A172 (cell line): Measurements from ENCODE around the gene ATP11C. TPM values are rescaled to one million over a fixed set of nuclear protein-coding genes. Genes with fewer than 3 reads are reported as not detected.
"Not testable (repeated sequence)": the region's sequence is repeated elsewhere in the genome, so short reads cannot be mapped to it uniquely, and the experiment has no call there.

ENCODE experiments used
- DNase-seq: peaks from one replicate; pipeline ENCODE4 v3.0.0-alpha.2; 2015; ENCODE audit warnings: low spot score
- total RNA-seq: library from RNA; depleted of rRNA; stranded (reverse); fragments of >200 nt; shearing (Covaris generic); gene quantifications from 2 replicates; pipeline ENCODE4 v1.2.3, GENCODE V29; 2014

The ATP11C gene
- total RNA-seq, 1 experiment from 2014 or later, result 36.5 TPM

GRCh38 chrX:139856826-139857225 lies 76.0 kb downstream of the ATP11C start:
- peak; percentile 16 for DNase-seq

DNA sequence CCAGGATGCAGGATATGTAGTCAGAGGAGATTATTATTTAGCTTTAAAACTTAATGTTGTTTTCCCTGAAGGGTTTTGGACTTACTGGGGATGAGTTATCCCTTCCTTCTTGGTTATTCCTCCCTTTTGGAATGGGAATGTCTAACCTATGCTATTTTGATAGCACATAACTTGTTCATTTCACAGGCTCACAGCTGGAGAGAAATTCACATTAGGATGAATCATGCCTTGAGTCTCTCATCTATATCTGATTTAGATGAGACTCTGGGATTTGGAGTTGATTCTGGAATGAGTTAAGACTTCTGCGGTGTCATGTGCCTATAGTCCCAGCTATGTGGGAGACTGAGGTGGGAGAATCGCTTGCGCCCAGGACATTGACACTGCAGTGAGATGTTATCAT lies 81.1 kb downstream of the ATP11C start:
- peak; percentile 37 for DNase-seq

- DNase-seq, result no peak
These were observed 81.9 kb downstream of the ATP11C start for GRCh38 chrX:139850968-139851367.

- DNase-seq, result no peak
These were observed 88.0 kb downstream of the ATP11C start for GRCh38 chrX:139844884-139845283.

GRCh38 chrX:139844163-139844562 lies 88.7 kb downstream of the ATP11C start:
- no peak for DNase-seq

GRCh38 chrX:139842326-139843185 lies 90.3 kb downstream of the ATP11C start:
- DNase-seq, result no peak

DNA sequence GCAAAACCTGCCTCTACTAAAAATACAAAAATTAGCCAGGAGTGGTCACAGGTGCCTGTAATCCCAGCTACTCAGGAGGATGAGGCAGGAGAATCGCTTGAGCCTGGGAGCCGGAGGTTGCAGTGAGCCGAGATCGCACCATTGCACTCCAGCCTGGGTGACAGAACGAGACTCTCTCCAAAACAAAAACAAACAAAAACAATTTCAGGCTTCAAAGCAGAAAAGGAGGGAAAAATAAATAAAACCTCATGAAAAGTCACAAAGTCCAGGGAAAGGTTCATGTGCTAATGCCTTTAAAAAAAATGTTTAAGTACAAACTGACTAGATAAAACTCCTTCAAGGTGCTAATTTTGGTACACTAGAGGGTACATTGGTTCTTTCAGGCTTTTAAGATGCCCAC lies 96.5 kb downstream of the ATP11C start:
- DNase-seq, result not testable (repeated sequence)

GRCh38 chrX:139834879-139835278 lies 98.0 kb downstream of the ATP11C start:
- DNase-seq, result no peak

DNA sequence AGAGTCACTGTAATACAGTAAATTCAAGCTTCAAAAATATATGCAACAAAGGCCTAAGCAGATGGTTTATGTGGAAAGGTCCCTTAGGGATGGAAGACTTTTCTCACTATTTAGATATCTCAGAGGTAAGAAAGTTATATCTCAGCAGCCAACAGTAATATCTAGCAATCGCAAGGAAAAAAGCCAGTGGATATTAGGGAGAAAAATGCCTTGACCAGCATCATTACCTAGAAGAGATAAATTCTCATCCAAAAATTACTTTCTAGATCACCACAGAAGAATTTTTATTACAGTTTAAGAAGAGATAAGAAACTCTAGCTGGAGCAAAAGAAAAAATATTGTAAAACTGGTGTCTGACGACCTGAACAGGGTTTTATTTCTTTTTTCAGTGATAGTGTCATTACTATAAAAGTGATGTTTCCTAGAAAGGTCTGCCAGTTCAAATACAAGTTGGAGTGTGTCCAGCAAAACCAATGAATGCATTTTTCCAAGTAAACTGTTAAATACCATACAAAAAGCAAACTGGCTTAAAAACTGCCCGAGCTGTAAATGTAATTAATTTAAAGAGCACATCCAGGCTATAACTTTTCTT lies 100.0 kb downstream of the ATP11C start:
- no peak for DNase-seq

DNA sequence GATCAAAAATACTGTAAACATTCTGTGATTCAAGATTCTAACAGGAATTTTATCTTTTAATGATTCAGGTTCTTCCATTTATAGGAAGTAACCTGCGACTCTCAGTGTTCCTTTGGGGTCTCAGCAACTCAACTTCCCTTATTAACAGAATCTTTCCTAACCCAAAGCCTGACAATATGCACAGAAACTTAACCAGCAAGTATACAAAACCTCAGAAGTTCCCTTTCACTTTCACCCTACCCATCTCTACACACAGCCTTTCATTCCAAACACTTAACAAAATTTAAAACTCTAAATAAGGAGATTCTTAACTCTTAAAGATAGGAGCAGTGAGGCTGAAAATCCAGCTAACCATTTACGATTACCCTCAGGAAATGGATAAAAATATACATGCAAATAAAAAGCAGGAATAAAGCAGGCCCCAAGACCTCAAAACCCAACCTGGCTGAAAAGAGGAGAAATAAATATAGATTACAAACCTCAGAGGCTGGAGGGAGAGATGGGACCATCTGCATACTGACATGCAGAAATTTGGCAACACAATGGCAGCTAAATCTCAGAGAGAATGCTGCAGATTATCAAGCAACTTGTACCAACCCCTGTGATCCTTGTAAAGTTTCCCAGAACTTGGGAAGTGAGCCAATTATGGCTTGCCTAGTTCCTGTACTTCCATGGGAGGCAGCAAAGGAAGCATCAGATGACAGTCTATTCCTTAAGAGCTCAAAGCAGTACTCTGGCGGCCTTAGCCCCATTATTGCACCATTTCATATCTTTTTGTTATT lies 101.0 kb downstream of the ATP11C start:
- peak; percentile 26 for DNase-seq

GRCh38 chrX:139831017-139831416 lies 101.8 kb downstream of the ATP11C start:
- no peak for DNase-seq

DNA sequence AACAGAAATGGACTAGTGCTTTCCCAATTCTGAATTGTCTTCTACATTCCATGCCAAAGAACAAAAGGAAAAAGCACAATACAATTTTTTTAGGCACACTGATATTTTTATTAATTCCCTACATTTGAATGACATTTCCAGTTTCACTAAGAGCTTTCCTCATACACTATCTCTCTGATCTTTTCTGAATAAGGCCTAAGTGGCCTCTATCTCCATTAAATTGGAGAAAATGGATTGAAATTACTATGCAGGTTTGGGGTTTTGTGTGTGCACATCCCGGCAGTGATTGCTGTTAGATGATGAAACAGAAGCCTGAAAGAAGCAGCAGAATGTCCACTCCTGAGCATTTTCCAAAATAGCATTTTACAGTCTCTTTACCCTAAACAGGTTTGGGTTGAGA lies 104.0 kb downstream of the ATP11C start:
- DNase-seq, result no peak

GRCh38 chrX:139828033-139828432 lies 104.8 kb downstream of the ATP11C start:
- DNase-seq, result no peak

GRCh38 chrX:139826065-139827044 lies 106.5 kb downstream of the ATP11C start:
- no peak for DNase-seq

- DNase-seq, result no peak
These were observed 107.2 kb downstream of the ATP11C start for GRCh38 chrX:139825618-139826017.

DNA sequence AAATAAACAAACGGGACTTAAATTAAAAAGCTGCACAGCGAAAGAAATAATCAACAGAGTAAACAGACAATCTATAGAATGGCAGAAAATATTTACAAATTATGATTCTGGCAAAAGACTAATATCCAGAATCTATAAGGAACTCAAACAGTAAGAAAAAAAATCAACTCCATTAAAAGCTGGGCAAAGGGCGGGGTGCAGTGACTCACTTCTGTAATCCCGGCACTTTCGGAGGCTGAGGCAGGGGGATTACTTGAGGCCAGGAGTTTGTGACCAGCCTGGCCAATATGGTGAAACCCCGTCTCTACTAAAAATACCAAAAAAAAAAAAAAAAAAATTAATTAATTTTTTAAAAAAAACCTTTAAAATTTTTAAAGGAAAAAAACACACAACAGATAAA lies 109.0 kb downstream of the ATP11C start:
- DNase-seq, result no peak

GRCh38 chrX:139820358-139820984 lies 112.4 kb downstream of the ATP11C start:
- no peak for DNase-seq

DNA sequence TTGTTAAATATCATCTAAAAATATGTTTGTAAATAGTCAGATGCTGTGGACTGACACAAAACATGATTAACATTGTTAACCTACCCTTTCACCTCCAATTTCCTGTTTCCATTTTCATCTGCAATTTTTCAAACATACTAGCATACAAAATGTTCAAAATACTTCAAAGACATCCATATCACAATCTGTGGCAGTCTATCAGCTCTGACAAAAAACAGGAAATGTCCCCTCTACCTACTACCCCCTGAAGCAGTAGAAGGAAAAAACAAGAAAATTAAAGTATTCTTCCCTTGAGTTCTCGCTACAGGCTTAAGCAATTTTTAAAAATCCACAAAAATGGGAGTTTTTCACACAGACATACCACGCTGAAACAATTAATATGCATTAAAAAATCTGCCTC lies 116.6 kb downstream of the ATP11C start:
- no peak for DNase-seq

DNA sequence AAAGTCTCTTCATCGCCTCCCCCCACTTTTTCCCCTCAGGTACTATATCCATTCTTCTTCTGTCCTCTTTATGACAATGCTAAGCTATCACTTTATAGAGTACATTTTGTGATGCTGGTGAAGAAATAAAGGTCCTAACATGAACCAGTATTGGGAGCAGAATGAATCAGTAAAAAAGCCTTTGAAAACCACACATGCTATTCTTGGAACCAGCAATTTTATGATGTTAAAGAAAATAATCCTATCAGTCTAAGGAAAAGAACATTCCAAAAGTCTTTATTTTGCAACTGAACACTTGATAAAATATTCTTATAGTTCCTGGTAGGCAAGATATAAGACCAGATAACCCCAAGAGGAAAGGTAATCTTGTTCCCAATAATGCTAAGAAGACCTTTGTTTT lies 117.1 kb downstream of the ATP11C start:
- no peak for DNase-seq

- no peak for DNase-seq
These were observed 120.8 kb downstream of the ATP11C start for GRCh38 chrX:139811942-139812629.
